IMR-90 (cell line): ENCODE measurements around the gene PPP2R5B. TPM values are rescaled to one million over a fixed set of nuclear protein-coding genes. Genes with fewer than 3 reads are reported as not detected.

Experiments
- ATAC-seq: fragments of 200-7000 bp; cut with Tn5 transposase; 2 replicates; pipeline ENCODE4 v1.9.1; 2020; ENCODE audit warnings: low read depth, mild to moderate bottlenecking, moderate library complexity
- BruUV-seq: library from RNA; stranded (reverse); fragments of 400-500 nt; replicated peaks from 2 replicates; lab custom pipeline; 2021; lab: Mats Ljungman, UMichigan
- CTCF ChIA-PET: fragments of 300-600 bp; formaldehyde crosslinking; extraction: SDS; loops from one replicate; lab custom pipeline; 2021; ENCODE audit warnings: antibody characterized with exemption; lab: Yijun Ruan, JAX
- POLR2A ChIA-PET: fragments of 300-600 bp; sonication (Branson Sonifier 250); formaldehyde crosslinking; loops from one replicate; lab custom pipeline; 2022; ENCODE audit warnings: antibody characterized with exemption; ENCODE audit not compliant: unreplicated experiment; lab: Charles Lee
- DNase-seq: peaks from one replicate; pipeline ENCODE4 v3.0.0; 2013
- H2AFZ ChIP-seq: replicated peaks from 2 replicates; pipeline ENCODE3; 2013; ENCODE audit warnings: low read length, mild to moderate bottlenecking; ENCODE audit not compliant: poor library complexity
- H2AK5ac ChIP-seq: 2 replicates; pipeline ENCODE4 v1.6.1; 2013; ENCODE audit warnings: low read depth, low read length, inconsistent platforms
- H2AK9ac ChIP-seq: replicated peaks from 2 replicates; pipeline ENCODE3; 2013; ENCODE audit warnings: mild to moderate bottlenecking, low read depth, low read length, moderate library complexity; ENCODE audit not compliant: poor library complexity
- H2BK120ac ChIP-seq: 2 replicates; pipeline ENCODE4 v1.6.1; 2013; ENCODE audit warnings: low read depth, low read length, inconsistent platforms
- H2BK15ac ChIP-seq: 3 replicates; pipeline ENCODE4 v1.6.1; 2013; ENCODE audit warnings: low read depth, low read length, inconsistent platforms
- H2BK20ac ChIP-seq: 2 replicates; pipeline ENCODE4 v1.6.1; 2013; ENCODE audit warnings: low read depth, mild to moderate bottlenecking, inconsistent platforms, low read length, moderate library complexity
- H2BK5ac ChIP-seq: 2 replicates; pipeline ENCODE4 v1.6.1; 2013; ENCODE audit warnings: mild to moderate bottlenecking, low read depth, low read length, inconsistent platforms; ENCODE audit not compliant: poor library complexity, severe bottlenecking
- H3K14ac ChIP-seq: replicated peaks from 2 replicates; pipeline ENCODE4 v1.6.1; 2013; ENCODE audit warnings: low read depth, low read length, inconsistent platforms
- H3K18ac ChIP-seq: 2 replicates; pipeline ENCODE4 v1.6.1; 2013; ENCODE audit warnings: low read depth, low read length, control low read depth
- H3K23ac ChIP-seq: 2 replicates; pipeline ENCODE4 v1.6.1; 2013; ENCODE audit warnings: low read depth, low read length, inconsistent platforms
- H3K27ac ChIP-seq: 2 replicates; pipeline ENCODE4 v1.5.1; 2013; ENCODE audit warnings: mild to moderate bottlenecking, control low read depth, low read length; ENCODE audit not compliant: insufficient read depth
- H3K27me3 ChIP-seq: 2 replicates; pipeline ENCODE4 v1.6.1; 2013; ENCODE audit warnings: low read length; ENCODE audit not compliant: control insufficient read depth, insufficient read depth
- H3K36me3 ChIP-seq: 2 replicates; pipeline ENCODE4 v1.6.1; 2013; ENCODE audit warnings: low read length, mixed read lengths; ENCODE audit not compliant: control insufficient read depth, insufficient read depth
- H3K4ac ChIP-seq: 2 replicates; pipeline ENCODE4 v1.6.1; 2013; ENCODE audit warnings: low read depth, low read length, inconsistent platforms
- H3K4me1 ChIP-seq: 2 replicates; pipeline ENCODE4 v1.6.1; 2013; ENCODE audit warnings: low read length, mixed read lengths; ENCODE audit not compliant: control insufficient read depth, insufficient read depth
- H3K4me2 ChIP-seq: 2 replicates; pipeline ENCODE4 v1.6.1; 2013; ENCODE audit warnings: low read depth, mild to moderate bottlenecking, control low read depth, low read length, moderate library complexity
- H3K4me3 ChIP-seq: 2 replicates; pipeline ENCODE4 v1.5.1; 2013; ENCODE audit warnings: low read depth, mild to moderate bottlenecking, control low read depth, low read length, moderate library complexity; ENCODE audit not compliant: insufficient read depth
- H3K56ac ChIP-seq: 2 replicates; pipeline ENCODE4 v1.6.1; 2013; ENCODE audit warnings: low read length, inconsistent platforms; ENCODE audit not compliant: insufficient read depth; ENCODE audit errors: extremely low read depth
- H3K79me1 ChIP-seq, 2 experiments: 2 replicates each; pipeline ENCODE4 v1.6.1; 2013; ENCODE audit warnings: low read length in 2 of 2, inconsistent platforms in 1 of 2, low read depth in 1 of 2
- H3K9ac ChIP-seq: 2 replicates; pipeline ENCODE4 v1.6.1; 2013; ENCODE audit warnings: low read depth, low read length, control low read depth
- H3K9me1 ChIP-seq: 2 replicates; pipeline ENCODE4 v1.6.1; 2013; ENCODE audit warnings: low read length, inconsistent platforms; ENCODE audit not compliant: insufficient read depth
- H3K9me3 ChIP-seq: 2 replicates; pipeline ENCODE4 v1.6.1; 2013; ENCODE audit warnings: low read length; ENCODE audit not compliant: control insufficient read depth, insufficient read depth
- H4K20me1 ChIP-seq: 2 replicates; pipeline ENCODE4 v1.6.1; 2013; ENCODE audit warnings: low read length, inconsistent platforms; ENCODE audit not compliant: insufficient read depth
- H4K5ac ChIP-seq: 2 replicates; pipeline ENCODE4 v1.6.1; 2013; ENCODE audit warnings: mild to moderate bottlenecking, low read depth, low read length, control low read depth
- H4K8ac ChIP-seq, 2 experiments: 2 replicates each; pipeline ENCODE4 v1.6.1; 2013; ENCODE audit warnings: low read depth in 2 of 2, low read length in 2 of 2, control low read depth in 1 of 2, inconsistent platforms in 1 of 2
- H4K91ac ChIP-seq: 2 replicates; pipeline ENCODE4 v1.6.1; 2013; ENCODE audit warnings: low read depth, low read length, inconsistent platforms; ENCODE audit not compliant: insufficient read depth
- MXI1 ChIP-seq: IDR thresholded peaks from 2 replicates; pipeline ENCODE4 v1.6.1; 2012; ENCODE audit warnings: low read depth, mild to moderate bottlenecking, low read length, moderate library complexity, borderline replicate concordance
- RCOR1 ChIP-seq: IDR thresholded peaks from 2 replicates; pipeline ENCODE4 v1.6.1; 2012; ENCODE audit warnings: mild to moderate bottlenecking, low read length, improper control_type of control experiment; ENCODE audit not compliant: insufficient replicate concordance
- WGBS, 2 experiments: methylation state at CpG; one replicate each; pipeline versions ENCODE4 v1.1.5 to v1.1.7; 2013; ENCODE audit warnings: missing lambda C conversion rate in 2 of 2; ENCODE audit not compliant: insufficient read length in 1 of 2; ENCODE audit errors: extremely low coverage in 2 of 2; 5-methylcytosine and 5-hydroxymethylcytosine counted together
- dilution Hi-C: fragments of 300-500 bp; cut with HindIII; formaldehyde crosslinking; loops from one replicate; pipeline ENCODE4 v1.14.3; 2018; ENCODE audit warnings: low sequenced_read_pairs; ENCODE audit not compliant: unreplicated experiment
- in situ Hi-C: fragments of 300-500 bp; cut with MboI; formaldehyde crosslinking; loops from 3 replicates; pipeline ENCODE4 v1.14.3; 2019; ENCODE audit warnings: low sequenced_read_pairs, inconsistent platforms, mixed read lengths
- intact Hi-C: fragments of 100-400 bp; cut with micrococcal nuclease; formaldehyde crosslinking; loops from 2 replicates; pipeline ENCODE4 v1.10.0; 2022
- polyA plus RNA-seq, 3 experiments: library from polyadenylated mRNA; depleted of rRNA; stranded (reverse); fragments of >200 nt; gene quantifications; 2 replicates each; pipeline ENCODE4 v1.2.3, GENCODE V29; 2012; ENCODE audit warnings: low replicate concordance in 1 of 3
- total RNA-seq: library from RNA; depleted of rRNA; stranded (reverse); fragments of >200 nt; gene quantifications from 2 replicates; pipeline ENCODE4 v1.2.3, GENCODE V29; 2012

The PPP2R5B gene
- total and polyA plus RNA-seq, 2 of the 4 experiments (the other 2 are of a cell fraction): 6.5 to 23.6 TPM

GRCh38 chr11:64880240-64881001 lies 44.1 kb upstream of the PPP2R5B start:
- Histone ChIP-seq H2AK9ac (no peak overlapping the region), H3K56ac (no peak overlapping the region), H4K91ac (no peak overlapping the region), H2BK20ac (no peak overlapping the region), H3K4me3 (no peak overlapping the region), H2AFZ (no peak overlapping the region), H3K9me1 (peaks cover 9% of the 10 kb centered on the region), H3K4me1 (peaks cover 13% of the 10 kb centered on the region), H3K79me1 (peaks cover 6 to 32% of the 10 kb centered on the region in 2 experiments; a peak in 3 of 4 replicates), H4K8ac (no peak overlapping the region), H2BK15ac (no peak overlapping the region), H3K36me3 (peaks cover 5% of the 10 kb centered on the region; the same call in 1 of the 2 replicates), H3K4me2 (no peak overlapping the region), H2BK5ac (no peak overlapping the region), H4K5ac (no peak overlapping the region), H3K27me3 (no peaks in the 10 kb centered on the region), H3K4ac (no peak overlapping the region), H2AK5ac (no peak overlapping the region), H3K9me3 (no peaks in the 10 kb centered on the region), H3K23ac (no peak overlapping the region), H3K18ac (no peak overlapping the region), H3K27ac (no peak overlapping the region), H3K9ac (no peak overlapping the region), H3K14ac (no peak overlapping the region), H2BK120ac (no peak overlapping the region), H4K20me1 (peaks cover 24% of the 10 kb centered on the region)
- in situ Hi-C loops (no loop called here), intact Hi-C loops (no loop called here), dilution Hi-C loops (no loop called here)
- TF ChIP-seq MXI1 (no peak), RCOR1 (no peak)
- no TSS peak for BruUV-seq
- ChIA-PET POLR2A (no interaction called here), CTCF (no interaction called here)
- 86% methylated on average over 4 of the region's 14 CpGs; no CpG with 5 or more reads in 1 of the 2 experiments for WGBS, 2 experiments
- no peak for ATAC-seq
- DNase-seq: no peak
